HUDEP-2 (cell line): ENCODE data around the gene PTPRE.

Source experiments
- DNase-seq, 76 experiments: peaks; one replicate each; lab custom pipeline; 2025; ENCODE audit not compliant: unreplicated experiment in 76 of 76; lab: John Stamatoyannopoulos, UW

The PTPRE gene

GRCh38 chr10:127949831-127950230 is 42.9 kb downstream of the PTPRE start:
- no peak for DNase-seq

GRCh38 chr10:127951861-127952574 is 45.1 kb downstream of the PTPRE start:
- no peak for DNase-seq

GRCh38 chr10:127952575-127952869 is 45.6 kb downstream of the PTPRE start:
- no peak for DNase-seq

DNA sequence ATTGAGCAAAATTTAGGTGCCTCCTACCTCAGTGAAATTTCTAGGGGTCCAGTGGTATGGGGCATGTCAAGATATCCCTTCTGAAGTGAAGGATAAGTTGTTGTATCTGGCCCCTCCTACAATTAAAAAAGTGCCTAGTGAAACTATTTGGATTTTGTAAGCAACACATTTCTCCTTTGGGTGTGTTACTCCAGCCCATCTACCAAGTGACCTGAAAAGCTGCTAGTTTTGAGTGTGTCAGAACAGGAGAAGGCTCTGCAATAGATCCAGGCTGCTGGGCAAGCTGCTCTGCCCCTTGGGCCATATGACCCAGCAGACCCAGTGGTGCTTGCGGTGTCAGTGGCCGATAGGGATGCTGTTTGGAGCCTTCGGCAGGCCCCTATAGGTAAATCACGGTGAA is 46.0 kb downstream of the PTPRE start:
- no peak for DNase-seq

- DNase-seq = no peak
Measured at GRCh38 chr10:127953876-127954275, 47.0 kb downstream of the PTPRE start.

DNA sequence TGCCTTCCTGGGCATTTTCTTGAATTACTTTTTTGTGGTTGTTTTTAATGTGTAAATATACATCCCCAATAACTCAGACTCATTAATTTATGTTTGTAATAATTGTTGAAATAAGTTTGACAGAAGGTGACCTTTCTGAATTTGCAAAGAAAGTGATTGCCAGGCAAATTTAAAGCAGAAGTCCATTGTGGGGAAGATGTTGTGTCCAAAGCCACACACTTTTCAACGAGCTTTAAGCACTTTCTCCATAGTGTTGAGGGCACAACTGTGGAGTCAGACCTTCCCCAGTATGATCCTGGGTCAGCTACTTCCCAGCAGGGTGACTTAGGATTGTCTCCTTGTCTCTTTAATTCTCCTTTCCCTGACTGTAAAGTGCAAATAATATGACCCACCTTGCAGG is 52.5 kb downstream of the PTPRE start:
- DNase-seq = no peak

DNA sequence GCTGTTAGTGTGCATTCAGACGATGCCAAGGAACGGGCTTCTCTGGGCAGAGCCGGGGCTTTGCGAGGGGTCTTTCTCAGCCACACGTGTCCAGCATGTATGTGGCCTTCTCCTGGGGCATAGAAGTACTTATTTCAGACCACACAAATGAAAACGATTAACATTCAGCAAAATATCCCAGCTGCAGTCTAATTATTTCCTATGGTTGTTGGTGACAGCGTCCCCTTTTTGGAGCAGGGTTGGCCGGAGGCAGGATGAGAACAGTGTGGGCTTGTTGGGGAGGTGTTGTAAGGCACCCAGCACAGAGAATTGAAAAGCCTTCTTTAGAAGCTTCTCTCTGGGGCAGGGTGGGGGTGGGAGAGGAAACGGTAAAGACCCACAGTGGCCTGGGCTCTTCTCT is 54.2 kb downstream of the PTPRE start:
- no peak for DNase-seq

GRCh38 chr10:127962205-127962604 is 55.3 kb downstream of the PTPRE start:
- no peak for DNase-seq

DNA sequence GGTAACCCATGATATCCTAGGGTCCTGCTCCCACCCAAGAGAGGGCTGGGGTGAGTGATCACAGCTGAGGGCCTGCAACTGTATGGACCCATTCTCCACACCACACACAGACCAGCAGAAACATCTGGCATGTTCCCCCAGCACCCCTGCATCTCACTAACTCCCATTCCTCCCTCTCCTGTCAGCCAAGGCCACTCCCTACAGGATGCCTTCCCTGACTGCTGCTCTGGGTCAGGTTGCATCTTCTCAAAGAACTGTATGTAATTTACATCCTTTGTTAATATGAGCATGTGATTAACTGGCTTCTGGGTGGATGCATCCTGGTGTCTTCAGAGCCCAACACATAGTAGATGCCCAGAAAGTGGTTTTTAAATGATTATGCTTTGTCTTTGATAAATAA is 56.2 kb downstream of the PTPRE start:
- no peak for DNase-seq

- DNase-seq = no peak
Measured at GRCh38 chr10:127964621-127965020, 57.7 kb downstream of the PTPRE start.

DNA sequence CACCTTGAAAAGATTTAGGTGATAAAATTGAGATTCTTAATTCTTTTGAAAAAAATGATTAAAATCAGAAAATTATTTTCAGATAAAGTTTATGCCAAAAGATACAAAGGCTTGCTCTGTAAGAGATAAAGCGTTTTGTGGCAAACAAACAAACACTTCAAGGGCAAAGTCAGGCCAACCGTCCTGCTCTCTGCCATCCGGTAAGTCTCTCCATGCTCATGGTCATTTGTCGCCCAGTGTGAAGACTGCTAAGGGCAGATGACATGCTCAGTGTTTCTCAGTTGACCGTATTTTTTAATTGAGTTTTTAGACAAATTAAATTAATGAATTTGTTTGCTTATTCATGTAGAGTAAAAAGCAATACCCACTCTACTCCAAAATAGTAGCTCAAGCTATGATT is 60.0 kb downstream of the PTPRE start:
- DNase-seq = no peak

DNA sequence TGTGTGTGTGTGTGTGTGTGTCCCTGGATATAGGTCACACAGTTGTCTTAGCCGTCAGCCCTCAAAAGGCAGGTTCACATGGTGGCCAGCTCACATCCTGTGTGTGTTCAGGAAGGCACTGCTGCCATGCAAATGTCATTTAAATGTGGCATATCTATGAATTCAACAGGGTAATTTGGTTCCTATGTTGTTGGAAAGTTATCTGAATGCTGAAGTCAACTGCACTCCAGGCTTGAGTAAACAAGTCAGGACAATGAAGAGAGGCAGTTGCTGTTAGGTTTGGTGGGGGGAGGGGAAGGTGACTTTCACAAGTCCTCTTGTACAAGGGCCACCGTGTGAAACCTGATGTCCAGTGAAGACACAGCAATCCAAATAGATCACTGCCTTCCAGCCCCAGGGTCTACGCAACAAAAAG is 61.1 kb downstream of the PTPRE start:
- DNase-seq = no peak

- DNase-seq = no peak
Measured at GRCh38 chr10:127968659-127969058, 61.8 kb downstream of the PTPRE start.

DNA sequence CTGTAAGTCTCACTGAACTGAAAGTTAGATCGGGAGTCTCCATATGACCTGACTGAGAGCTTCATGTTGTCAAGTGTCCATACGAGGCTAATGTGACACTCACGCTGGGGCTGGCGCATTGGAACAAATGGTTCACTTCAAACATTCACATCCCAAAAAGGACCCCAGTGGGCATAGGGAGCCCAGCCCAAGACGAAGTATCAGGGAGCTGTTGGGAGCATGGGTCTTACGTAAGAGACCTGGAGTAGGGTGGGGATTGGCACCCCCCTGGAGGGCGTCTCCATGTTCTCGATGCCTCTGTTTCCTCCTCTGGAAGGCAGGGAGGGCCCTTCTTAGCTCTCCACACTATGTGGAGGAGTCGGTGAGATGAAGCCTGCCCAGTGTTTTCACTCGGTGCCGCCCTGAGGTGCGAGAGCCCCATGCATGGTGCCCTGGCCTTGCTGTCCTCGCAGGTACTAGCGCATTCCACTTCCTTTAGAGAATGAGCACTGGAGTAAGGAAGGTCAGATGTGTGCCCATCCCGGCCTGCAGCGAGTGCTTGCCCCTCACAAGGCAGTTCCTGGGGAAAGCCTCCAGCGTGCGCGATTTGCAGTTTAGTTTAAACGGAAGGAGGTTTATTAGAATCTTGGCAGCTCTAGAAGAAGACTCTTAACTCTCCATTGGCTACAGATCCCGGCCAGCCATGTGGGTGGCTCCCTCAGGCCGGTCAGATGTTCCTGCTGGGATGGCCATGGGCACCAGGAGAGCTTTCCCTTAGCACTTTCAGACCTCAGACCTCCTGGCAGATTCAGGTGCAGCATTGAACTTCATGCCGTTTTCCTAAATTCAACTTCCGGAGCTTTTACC is 64.4 kb downstream of the PTPRE start:
- DNase-seq = no peak

DNA sequence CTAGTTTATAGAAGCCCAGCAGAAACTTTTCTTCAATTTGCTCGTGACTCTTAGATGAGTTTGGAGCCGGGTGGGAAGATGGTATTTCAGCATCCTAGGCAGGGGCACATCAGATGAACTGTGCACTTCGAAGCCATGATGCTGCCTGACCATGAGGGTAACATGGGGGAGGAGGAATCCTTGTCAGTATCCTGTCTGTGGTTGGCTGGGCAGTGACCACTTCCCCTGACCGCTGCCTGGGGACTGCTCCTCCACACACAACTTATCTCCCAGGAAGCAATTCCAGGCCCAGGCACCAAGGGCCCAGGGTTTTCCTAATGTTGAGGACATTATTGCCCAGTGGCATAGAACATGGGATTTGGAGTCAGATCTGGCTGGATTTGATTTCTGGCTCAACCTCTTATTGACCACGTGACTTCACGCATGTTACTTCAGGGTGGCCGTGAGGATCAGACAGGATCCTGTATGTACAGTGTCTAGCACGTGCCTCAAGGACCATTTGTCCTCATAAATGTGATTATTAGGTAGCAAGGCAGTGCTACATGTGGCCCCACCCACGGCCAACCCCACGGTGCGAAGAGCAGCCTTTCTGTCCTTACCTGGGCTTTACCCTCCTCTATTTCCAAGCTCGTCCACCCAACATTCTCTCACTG is 65.2 kb downstream of the PTPRE start:
- no peak for DNase-seq

- DNase-seq = no peak
Measured at GRCh38 chr10:127972751-127973357, 66.0 kb downstream of the PTPRE start.

DNA sequence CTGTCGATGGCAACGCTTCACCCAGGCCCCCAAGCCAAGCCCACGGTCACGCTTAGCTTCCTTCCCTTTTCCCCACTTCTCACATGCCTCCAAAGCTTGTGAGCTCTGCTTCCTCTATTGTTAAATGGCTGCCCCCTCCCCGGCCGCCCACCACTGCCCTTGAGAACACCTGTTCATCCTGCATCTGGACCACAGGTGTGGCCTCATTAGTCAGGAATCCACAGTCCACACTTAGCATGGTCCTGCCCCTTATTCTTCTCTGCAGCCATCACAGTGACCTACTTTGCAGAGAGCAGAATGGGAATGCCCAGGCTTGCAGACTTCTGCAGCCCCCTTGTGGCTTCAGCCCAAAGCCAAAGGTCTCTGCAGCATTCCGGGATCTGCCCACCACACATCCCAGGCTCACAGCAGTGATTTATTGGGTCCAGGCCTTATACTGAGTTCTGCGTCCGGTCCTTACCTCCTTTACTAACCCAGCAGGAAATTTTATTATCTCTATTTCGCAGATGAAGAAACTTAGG is 66.9 kb downstream of the PTPRE start:
- DNase-seq = no peak

DNA sequence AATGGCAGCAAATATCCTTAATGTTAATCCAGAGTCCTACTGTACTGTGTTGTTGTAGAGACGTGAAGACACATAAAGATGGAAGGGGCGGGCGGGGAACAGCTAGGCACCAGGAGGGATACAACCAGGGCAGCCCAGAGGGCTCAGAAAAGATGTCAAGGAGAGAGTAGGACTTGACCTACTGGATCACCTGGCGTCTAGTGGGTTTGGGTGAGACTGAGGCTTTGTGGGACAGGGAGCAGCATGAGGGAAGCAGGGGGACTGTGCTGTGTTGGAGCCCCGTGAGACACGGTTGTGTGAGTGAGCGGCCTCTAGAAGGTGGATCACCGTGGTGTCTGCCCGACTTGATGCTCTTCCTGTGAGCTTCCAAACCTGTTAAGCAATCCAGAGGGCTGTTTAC is 68.0 kb downstream of the PTPRE start:
- DNase-seq = no peak

DNA sequence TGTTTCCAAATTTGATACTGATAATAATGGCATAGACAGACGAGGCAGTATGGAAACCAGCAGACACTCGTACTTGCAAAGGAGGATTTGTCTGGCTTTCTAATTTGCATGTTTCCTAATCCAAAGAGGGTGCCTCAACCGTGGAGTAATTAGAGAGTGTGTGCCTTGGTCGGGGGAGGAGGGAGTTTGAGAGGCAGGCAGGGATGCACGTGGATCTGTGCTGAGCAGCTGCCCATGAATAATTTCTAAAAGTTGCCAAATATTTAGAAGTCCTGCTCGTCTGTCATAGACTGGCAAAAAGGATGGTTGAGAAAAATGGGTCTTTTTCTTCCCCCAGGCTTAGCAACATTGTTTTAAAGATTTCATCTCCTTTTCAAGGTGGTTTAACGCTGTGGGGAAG is 69.4 kb downstream of the PTPRE start:
- DNase-seq = no peak

- no peak for DNase-seq
Measured at GRCh38 chr10:127976701-127977356, 69.9 kb downstream of the PTPRE start.
